Measurements from ENCODE around the gene ATP8A2.

DNA sequence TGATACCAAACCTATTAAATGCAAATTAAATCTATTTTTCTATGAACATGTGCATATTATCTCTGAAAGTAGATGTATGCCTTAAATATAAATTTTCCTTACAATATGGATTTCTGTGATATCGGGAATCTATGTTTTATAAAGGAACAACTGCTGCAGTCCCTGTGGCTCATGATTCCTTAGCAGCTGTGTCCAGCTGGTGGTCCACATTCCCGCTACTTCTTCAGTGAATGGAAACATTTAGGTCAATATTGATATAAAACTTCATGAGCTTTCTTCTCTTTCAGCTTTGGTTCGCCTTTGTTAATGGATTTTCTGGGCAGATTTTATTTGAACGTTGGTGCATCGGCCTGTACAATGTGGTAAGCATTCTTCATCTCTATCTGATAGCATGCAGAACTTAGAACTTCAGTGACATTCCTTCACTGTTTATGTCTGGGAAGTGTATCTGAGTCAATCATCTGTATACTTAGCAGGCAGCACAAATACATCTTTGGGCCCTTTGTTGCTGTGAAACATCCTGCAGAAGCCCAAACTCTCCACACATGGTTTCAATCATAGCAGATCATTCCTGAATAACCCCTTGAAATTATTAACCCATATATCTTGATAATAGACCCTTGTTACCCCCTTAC, 456.2 kb downstream of the ATP8A2 start:
- TF ChIP-seq, protein P1, sequence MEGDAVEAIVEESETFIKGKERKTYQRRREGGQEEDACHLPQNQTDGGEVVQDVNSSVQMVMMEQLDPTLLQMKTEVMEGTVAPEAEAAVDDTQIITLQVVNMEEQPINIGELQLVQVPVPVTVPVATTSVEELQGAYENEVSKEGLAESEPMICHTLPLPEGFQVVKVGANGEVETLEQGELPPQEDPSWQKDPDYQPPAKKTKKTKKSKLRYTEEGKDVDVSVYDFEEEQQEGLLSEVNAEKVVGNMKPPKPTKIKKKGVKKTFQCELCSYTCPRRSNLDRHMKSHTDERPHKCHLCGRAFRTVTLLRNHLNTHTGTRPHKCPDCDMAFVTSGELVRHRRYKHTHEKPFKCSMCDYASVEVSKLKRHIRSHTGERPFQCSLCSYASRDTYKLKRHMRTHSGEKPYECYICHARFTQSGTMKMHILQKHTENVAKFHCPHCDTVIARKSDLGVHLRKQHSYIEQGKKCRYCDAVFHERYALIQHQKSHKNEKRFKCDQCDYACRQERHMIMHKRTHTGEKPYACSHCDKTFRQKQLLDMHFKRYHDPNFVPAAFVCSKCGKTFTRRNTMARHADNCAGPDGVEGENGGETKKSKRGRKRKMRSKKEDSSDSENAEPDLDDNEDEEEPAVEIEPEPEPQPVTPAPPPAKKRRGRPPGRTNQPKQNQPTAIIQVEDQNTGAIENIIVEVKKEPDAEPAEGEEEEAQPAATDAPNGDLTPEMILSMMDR (conservative IDR thresholded peaks at IDR 0.05), result no peak
- TF ChIP-seq ZFX (IDR thresholded peaks at IDR 0.05), result no peak
